Neuronal stem cell (in vitro differentiated cells): Measurements from ENCODE around the gene STAB1. TPM values are rescaled to one million over a fixed set of nuclear protein-coding genes. Genes with fewer than 3 reads are reported as not detected.

Experiments used
- DNase-seq: peaks from one replicate; pipeline ENCODE4 v3.0.0-alpha.2; 2013; ENCODE audit warnings: low spot score
- H2AFZ ChIP-seq: one replicate; pipeline ENCODE4 v1.6.1; 2013; ENCODE audit warnings: mild to moderate bottlenecking, low read length, inconsistent platforms
- H2AK5ac ChIP-seq: 2 replicates; pipeline ENCODE4 v1.6.1; 2013; ENCODE audit warnings: low read depth, mild to moderate bottlenecking, inconsistent platforms, low read length, moderate library complexity, mixed read lengths
- H2BK120ac ChIP-seq: 2 replicates; pipeline ENCODE4 v1.6.1; 2013; ENCODE audit warnings: low read depth, mild to moderate bottlenecking, inconsistent platforms, low read length, moderate library complexity, mixed read lengths
- H2BK12ac ChIP-seq: one replicate; pipeline ENCODE4 v1.6.1; 2013; ENCODE audit warnings: low read length, inconsistent platforms
- H2BK15ac ChIP-seq: 2 replicates; pipeline ENCODE4 v1.6.1; 2013; ENCODE audit warnings: mild to moderate bottlenecking, low read length, inconsistent platforms, mixed read lengths
- H2BK5ac ChIP-seq: one replicate; pipeline ENCODE4 v1.6.1; 2013; ENCODE audit warnings: inconsistent platforms, mild to moderate bottlenecking, low read length, moderate library complexity
- H3K14ac ChIP-seq: one replicate; pipeline ENCODE4 v1.6.1; 2013; ENCODE audit warnings: low read length, inconsistent platforms
- H3K18ac ChIP-seq: 2 replicates; pipeline ENCODE4 v1.6.1; 2013; ENCODE audit warnings: low read length, inconsistent platforms
- H3K23ac ChIP-seq: 2 replicates; pipeline ENCODE4 v1.6.1; 2013; ENCODE audit warnings: low read depth, mild to moderate bottlenecking, mixed read lengths, low read length, inconsistent platforms; ENCODE audit not compliant: poor library complexity
- H3K27ac ChIP-seq: replicated peaks from 3 replicates; pipeline ENCODE4 v1.5.1; 2013; ENCODE audit warnings: low read length, inconsistent platforms
- H3K27me3 ChIP-seq, 3 experiments: 2 replicates each; pipeline ENCODE4 v1.6.1; 2013; ENCODE audit warnings: low read length in 3 of 3, mild to moderate bottlenecking in 2 of 3, inconsistent platforms in 1 of 3, low read depth in 1 of 3, mixed read lengths in 1 of 3, moderate library complexity in 1 of 3; ENCODE audit not compliant: control insufficient read depth in 3 of 3, insufficient read depth in 3 of 3
- H3K36me3 ChIP-seq, 2 donors: replicated peaks in 1 of 2; 2 replicates each; pipeline ENCODE4 v1.6.1; 2013; ENCODE audit warnings: low read length in 2 of 2; ENCODE audit not compliant: control insufficient read depth in 2 of 2, insufficient read depth in 2 of 2
- H3K4ac ChIP-seq: 2 replicates; pipeline ENCODE4 v1.6.1; 2013; ENCODE audit warnings: inconsistent platforms, mild to moderate bottlenecking, low read length, moderate library complexity
- H3K4me1 ChIP-seq, 2 donors: 1 replicate in 1 of 2; 2 replicates in 1 of 2; pipeline ENCODE4 v1.6.1; 2013; ENCODE audit warnings: low read length in 2 of 2, low read depth in 1 of 2; ENCODE audit not compliant: control insufficient read depth in 2 of 2, insufficient read depth in 1 of 2
- H3K4me2 ChIP-seq: one replicate; pipeline ENCODE4 v1.6.1; 2013; ENCODE audit warnings: mild to moderate bottlenecking, low read length, inconsistent platforms; ENCODE audit not compliant: insufficient read depth, poor library complexity, severe bottlenecking
- H3K4me3 ChIP-seq, 2 donors: 2 replicates each; pipeline ENCODE4 v1.5.1; 2013; ENCODE audit warnings: low read length in 2 of 2, mild to moderate bottlenecking in 2 of 2, inconsistent platforms in 1 of 2, moderate library complexity in 1 of 2
- H3K79me1 ChIP-seq: one replicate; pipeline ENCODE4 v1.6.1; 2013; ENCODE audit warnings: low read depth, mild to moderate bottlenecking, inconsistent platforms, low read length, moderate library complexity
- H3K9ac ChIP-seq: one replicate; pipeline ENCODE4 v1.6.1; 2013; ENCODE audit warnings: mild to moderate bottlenecking, low read depth, low read length, inconsistent platforms; ENCODE audit not compliant: poor library complexity
- H3K9me3 ChIP-seq, 2 donors: replicated peaks in 1 of 2; 2 replicates each; pipeline versions ENCODE3 to v1.6.1; 2013; ENCODE audit warnings: low read length in 2 of 2, mild to moderate bottlenecking in 2 of 2, inconsistent platforms in 1 of 2, low read depth in 1 of 2, mixed read lengths in 1 of 2, moderate library complexity in 1 of 2; ENCODE audit not compliant: control insufficient read depth in 2 of 2, insufficient read depth in 1 of 2
- H4K8ac ChIP-seq: one replicate; pipeline ENCODE4 v1.6.1; 2013; ENCODE audit warnings: low read depth, mild to moderate bottlenecking, inconsistent platforms, low read length, moderate library complexity
- H4K91ac ChIP-seq: one replicate; pipeline ENCODE4 v1.6.1; 2013; ENCODE audit warnings: low read length, low read depth, mild to moderate bottlenecking, inconsistent platforms; ENCODE audit not compliant: poor library complexity
- WGBS, 2 donors: extraction: QIAGEN DNeasy Blood & Tissue Kit; methylation state at CpG; one replicate each; pipeline ENCODE4 v1.1.7; 2013; ENCODE audit warnings: missing lambda C conversion rate in 2 of 2, mixed read lengths in 1 of 2; ENCODE audit not compliant: insufficient read length in 2 of 2, insufficient replicate concordance in 1 of 2; ENCODE audit errors: extremely low coverage in 2 of 2; 5-methylcytosine and 5-hydroxymethylcytosine counted together
- polyA plus RNA-seq, 2 experiments: library from polyadenylated mRNA; stranded (reverse); fragments of 200-250 nt; gene quantifications; one replicate each; pipeline ENCODE4 v1.2.3, GENCODE V29; 2013

The STAB1 gene, protein sequence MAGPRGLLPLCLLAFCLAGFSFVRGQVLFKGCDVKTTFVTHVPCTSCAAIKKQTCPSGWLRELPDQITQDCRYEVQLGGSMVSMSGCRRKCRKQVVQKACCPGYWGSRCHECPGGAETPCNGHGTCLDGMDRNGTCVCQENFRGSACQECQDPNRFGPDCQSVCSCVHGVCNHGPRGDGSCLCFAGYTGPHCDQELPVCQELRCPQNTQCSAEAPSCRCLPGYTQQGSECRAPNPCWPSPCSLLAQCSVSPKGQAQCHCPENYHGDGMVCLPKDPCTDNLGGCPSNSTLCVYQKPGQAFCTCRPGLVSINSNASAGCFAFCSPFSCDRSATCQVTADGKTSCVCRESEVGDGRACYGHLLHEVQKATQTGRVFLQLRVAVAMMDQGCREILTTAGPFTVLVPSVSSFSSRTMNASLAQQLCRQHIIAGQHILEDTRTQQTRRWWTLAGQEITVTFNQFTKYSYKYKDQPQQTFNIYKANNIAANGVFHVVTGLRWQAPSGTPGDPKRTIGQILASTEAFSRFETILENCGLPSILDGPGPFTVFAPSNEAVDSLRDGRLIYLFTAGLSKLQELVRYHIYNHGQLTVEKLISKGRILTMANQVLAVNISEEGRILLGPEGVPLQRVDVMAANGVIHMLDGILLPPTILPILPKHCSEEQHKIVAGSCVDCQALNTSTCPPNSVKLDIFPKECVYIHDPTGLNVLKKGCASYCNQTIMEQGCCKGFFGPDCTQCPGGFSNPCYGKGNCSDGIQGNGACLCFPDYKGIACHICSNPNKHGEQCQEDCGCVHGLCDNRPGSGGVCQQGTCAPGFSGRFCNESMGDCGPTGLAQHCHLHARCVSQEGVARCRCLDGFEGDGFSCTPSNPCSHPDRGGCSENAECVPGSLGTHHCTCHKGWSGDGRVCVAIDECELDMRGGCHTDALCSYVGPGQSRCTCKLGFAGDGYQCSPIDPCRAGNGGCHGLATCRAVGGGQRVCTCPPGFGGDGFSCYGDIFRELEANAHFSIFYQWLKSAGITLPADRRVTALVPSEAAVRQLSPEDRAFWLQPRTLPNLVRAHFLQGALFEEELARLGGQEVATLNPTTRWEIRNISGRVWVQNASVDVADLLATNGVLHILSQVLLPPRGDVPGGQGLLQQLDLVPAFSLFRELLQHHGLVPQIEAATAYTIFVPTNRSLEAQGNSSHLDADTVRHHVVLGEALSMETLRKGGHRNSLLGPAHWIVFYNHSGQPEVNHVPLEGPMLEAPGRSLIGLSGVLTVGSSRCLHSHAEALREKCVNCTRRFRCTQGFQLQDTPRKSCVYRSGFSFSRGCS (N-terminal part only)
- polyA plus RNA-seq (2013, experiment 1 of 2): 0.10 TPM
- polyA plus RNA-seq (2013, experiment 2 of 2): 0.03 TPM

DNA sequence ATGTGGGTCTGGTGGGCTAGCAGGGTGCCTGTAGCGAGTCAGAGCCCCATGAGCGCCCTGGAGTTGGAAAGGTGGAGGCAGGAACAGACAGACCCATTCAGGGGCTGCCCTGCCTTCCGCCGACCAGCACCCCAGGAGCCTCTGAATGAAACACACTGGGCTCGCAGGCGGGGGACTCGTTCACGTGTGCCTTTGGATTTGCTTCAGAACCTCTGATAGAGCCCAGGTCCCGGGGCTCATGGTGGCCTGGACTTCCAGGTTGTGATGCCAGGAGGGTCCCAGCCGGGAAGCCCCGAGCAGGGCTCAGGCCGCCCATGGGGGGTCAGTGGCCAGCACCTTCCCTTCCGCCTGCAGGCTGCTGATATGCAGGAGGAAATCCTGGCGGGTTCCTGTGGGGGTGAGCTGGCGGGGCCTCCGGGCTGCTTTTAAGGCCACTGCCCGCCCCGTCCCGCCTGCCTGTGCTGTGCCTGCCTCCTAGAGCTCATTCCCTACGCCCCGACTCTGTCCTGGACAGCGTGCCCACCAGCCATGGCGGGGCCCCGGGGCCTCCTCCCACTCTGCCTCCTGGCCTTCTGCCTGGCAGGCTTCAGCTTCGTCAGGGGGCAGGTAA lies at the start of gene STAB1:
STAB1 (plus strand) TSS at position 453 of the 610 bp plus-strand sequence; CDS start at position 529, 76 bp downstream.
- Histone ChIP-seq H3K4me2 (no peak within 1 kb of the TSS), H4K8ac (no peak within 1 kb of the TSS), H2BK12ac (no peak within 1 kb of the TSS), H3K27ac (no peak within 1 kb of the TSS), H3K36me3 (peaks cover 26 to 37% of the 10 kb centered on the region in 2 donors), H3K18ac (peak within 1 kb of the TSS; percentile 73), H2BK5ac (peak within 1 kb of the TSS; percentile 84), H3K4me1 (peaks cover 0 to 7% of the 10 kb centered on the region in 2 donors), H3K79me1 (no peaks in the 10 kb centered on the region), H2BK120ac (no peak within 1 kb of the TSS), H3K27me3 (peaks cover 0 to 5% (median 0%) of the 10 kb centered on the region in 3 experiments), H3K14ac (peak within 1 kb of the TSS; percentile 63), H3K9me3 (no peaks in the 10 kb centered on the region), H2BK15ac (peak within 1 kb of the TSS; percentile 22), H2AFZ (peak within 1 kb of the TSS; percentile 24), H3K23ac (peak within 1 kb of the TSS; percentile 58), H3K9ac (peak within 1 kb of the TSS; percentile 76), H2AK5ac (peak within 1 kb of the TSS; percentile 89), H3K4me3 (no peak within 1 kb of the TSS), H4K91ac (no peak within 1 kb of the TSS), H3K4ac (peak within 1 kb of the TSS; percentile 8)
- WGBS, 2 donors: no CpG with 5 or more reads among the region's 25 CpGs
- no peak for DNase-seq

DNA sequence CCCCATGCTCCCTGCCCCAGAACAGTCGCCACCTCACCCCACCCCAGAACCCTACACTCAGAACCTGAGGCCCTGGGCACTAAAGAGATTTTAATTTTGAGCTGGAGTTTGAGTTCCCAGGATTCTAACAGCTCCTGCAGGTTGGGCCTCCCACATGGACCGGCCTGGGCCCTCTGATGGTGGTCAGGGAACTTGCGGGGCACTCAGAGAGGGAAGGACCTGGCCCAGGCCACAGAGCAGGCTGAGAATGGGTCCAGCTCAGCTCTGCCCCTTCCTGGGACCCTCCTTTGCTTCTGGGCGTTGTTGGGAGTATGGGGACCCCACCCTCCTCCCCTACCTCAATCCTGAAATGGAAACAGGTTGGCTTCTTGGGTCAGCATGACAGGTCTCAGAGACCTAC lies 49.1 kb upstream of the STAB1 start:
- peak overlapping the region; percentile 67 for H2AFZ ChIP-seq
- H4K91ac ChIP-seq: no peak overlapping the region
- H2BK12ac ChIP-seq: peak overlapping the region; percentile 8
- H3K36me3 ChIP-seq: no peaks in the 10 kb centered on the region
- no peak overlapping the region for H3K23ac ChIP-seq
- no peak overlapping the region for H3K9ac ChIP-seq
- no peak overlapping the region for H3K4ac ChIP-seq
- H3K4me3 ChIP-seq: no peak overlapping the region
- no peak overlapping the region for H2AK5ac ChIP-seq
- no peak overlapping the region for H2BK5ac ChIP-seq
- H2BK15ac ChIP-seq: peak overlapping the region; percentile 96
- no peaks in the 10 kb centered on the region for H3K79me1 ChIP-seq
- peaks cover 0 to 23% of the 10 kb centered on the region in 2 donors for H3K4me1 ChIP-seq
- H3K9me3 ChIP-seq: no peaks in the 10 kb centered on the region
- no peak overlapping the region for H2BK120ac ChIP-seq
- WGBS, 2 donors: no CpG with 5 or more reads among the region's 4 CpGs
- peak overlapping the region; percentile 32 for H4K8ac ChIP-seq
- H3K27me3 ChIP-seq: peaks cover 0 to 51% (median 0%) of the 10 kb centered on the region in 3 experiments
- no peak overlapping the region for H3K14ac ChIP-seq
- DNase-seq: no peak
- H3K18ac ChIP-seq: peak overlapping the region; percentile 15
- no peak overlapping the region for H3K4me2 ChIP-seq
- H3K27ac ChIP-seq: no peak overlapping the region

DNA sequence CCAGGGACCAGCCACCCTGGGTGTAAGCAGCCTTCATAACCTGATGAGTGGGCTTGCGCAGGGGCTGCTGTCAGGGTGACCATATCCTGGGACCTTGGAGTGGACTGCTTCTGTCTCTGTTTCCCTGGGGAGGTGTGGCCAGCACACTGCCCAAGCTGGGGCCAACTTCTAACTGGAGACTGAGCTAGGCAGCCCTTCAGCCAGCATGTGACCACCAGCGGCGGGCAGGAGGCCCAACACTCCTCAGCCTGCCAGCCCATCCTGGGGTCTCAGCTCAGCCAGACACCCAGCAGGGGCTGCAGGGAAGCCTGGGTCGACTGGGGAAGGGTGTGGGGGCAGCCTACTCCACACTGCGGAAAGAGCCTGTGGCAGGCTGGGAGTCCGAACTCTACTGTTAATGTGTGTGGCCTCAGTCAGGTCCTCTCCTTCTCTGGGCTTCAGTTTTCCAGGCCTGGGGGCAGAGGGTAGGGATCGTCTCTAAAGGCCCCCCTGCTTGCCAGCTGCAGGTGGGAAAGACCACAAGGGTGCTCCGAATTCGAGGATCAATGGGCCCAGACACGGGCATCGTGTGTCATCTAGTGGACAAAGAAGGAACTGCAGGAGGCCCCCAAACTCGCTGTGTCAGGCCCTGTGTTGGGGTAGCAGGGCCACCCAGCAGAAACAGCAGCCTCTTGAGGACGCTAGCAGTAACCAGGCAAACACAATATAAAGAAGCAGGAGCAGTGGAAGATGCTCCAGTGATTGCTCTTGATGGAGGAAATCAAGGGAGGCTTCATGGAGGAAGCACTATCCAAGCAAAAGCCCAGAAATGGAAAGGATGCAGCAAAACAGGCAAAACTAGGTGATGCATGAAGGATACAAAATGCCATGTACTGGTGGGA lies 48.3 kb upstream of the STAB1 start:
- Histone ChIP-seq H3K4me1 (peaks cover 5 to 26% of the 10 kb centered on the region in 2 donors), H3K23ac (no peak overlapping the region), H3K36me3 (no peaks in the 10 kb centered on the region), H3K4me2 (no peak overlapping the region), H2BK5ac (no peak overlapping the region), H3K9ac (peak overlapping the region; percentile 15), H2AK5ac (peak overlapping the region; percentile 99), H4K91ac (peak overlapping the region; percentile 46), H3K79me1 (no peaks in the 10 kb centered on the region), H3K18ac (peak overlapping the region; percentile 91), H3K4ac (peak overlapping the region; percentile 42), H2BK120ac (no peak overlapping the region), H4K8ac (peak overlapping the region; percentile 32), H3K4me3 (no peak overlapping the region), H3K27ac (no peak overlapping the region), H2BK15ac (peak overlapping the region; percentile 96), H3K9me3 (no peaks in the 10 kb centered on the region), H3K27me3 (peaks cover 0 to 51% (median 0%) of the 10 kb centered on the region in 3 experiments), H2AFZ (peak overlapping the region; percentile 67), H3K14ac (no peak overlapping the region), H2BK12ac (peak overlapping the region; percentile 8)
- peak; percentile 78 for DNase-seq
- no CpG with 5 or more reads among the region's 13 CpGs for WGBS, 2 donors
